ENCODE data around the gene ZNF682.
"Not testable (repeated sequence)": the region's sequence is repeated elsewhere in the genome, so short reads cannot be mapped to it uniquely, and the experiment has no call there.

GRCh38 chr19:19966126-19966525 lies 73.2 kb downstream of the ZNF682 start:
- not testable (repeated sequence) for TF ChIP-seq CTCF, POLR2A, POLR2AphosphoS5 (IDR thresholded peaks at IDR 0.05)

Measured in upper lobe of left lung (tissue), 4 donors.